Activated naive CD4-positive, alpha-beta T cell treated with anti-CD3 and anti-CD28 coated beads, Interleukin-2, amount 50 U/mL, for 72 hours (primary cell): Measurements from ENCODE around the gene TGFB1I1. TPM values are rescaled to one million over a fixed set of nuclear protein-coding genes. Genes with fewer than 3 reads are reported as not detected.
"Not testable (repeated sequence)": the region's sequence is repeated elsewhere in the genome, so short reads cannot be mapped to it uniquely, and the experiment has no call there.

Source experiments
- ATAC-seq, 2 donors: fragments of 150-1000 bp; cut with Tn5 transposase; 2 replicates each; pipeline ENCODE4 v1.10.0; 2021; ENCODE audit warnings: mild to moderate bottlenecking in 2 of 2, moderate library complexity in 2 of 2
- DNase-seq, 2 donors: peaks; one replicate each; pipeline ENCODE4 v3.0.0; 2021 to 2022; ENCODE audit warnings: low spot score in 2 of 2
- H3K27ac Mint-ChIP-seq, 2 donors: one replicate each; pipeline ENCODE4 v1.8.0; 2022; ENCODE audit warnings: mild to moderate bottlenecking in 2 of 2, mixed read lengths in 2 of 2
- H3K36me3 Mint-ChIP-seq, 2 donors: one replicate each; pipeline ENCODE4 v1.8.0; 2022; ENCODE audit warnings: mixed read lengths in 2 of 2
- H3K9me3 Mint-ChIP-seq, 2 donors: one replicate each; pipeline ENCODE4 v1.8.0; 2022; ENCODE audit warnings: mixed read lengths in 2 of 2
- total RNA-seq, 2 donors: library from RNA; stranded (reverse); gene quantifications; one replicate each; pipeline ENCODE4 v1.2.3, GENCODE V29; 2022

TGFB1I1 gene
- total RNA-seq, 2 donors from 2014 or later, result 0.73 to 4.0 TPM

DNA sequence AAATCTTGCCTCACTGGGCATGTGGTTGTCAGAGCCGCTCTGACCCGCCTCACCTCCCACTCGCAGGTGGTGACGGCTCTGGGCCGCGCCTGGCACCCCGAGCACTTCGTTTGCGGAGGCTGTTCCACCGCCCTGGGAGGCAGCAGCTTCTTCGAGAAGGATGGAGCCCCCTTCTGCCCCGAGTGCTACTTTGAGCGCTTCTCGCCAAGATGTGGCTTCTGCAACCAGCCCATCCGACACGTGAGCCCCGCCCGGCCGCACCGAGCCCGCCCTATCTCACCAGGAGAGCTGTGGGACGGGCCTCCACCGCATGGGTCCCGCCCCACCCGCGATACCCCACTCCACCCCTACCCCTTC is 4.0 kb downstream of the TGFB1I1 start:
- no peaks in the 10 kb centered on the region for H3K36me3 Mint-ChIP-seq
- H3K9me3 Mint-ChIP-seq, result no peaks in the 10 kb centered on the region
- no peak for ATAC-seq
- DNase-seq, result no peak
- no peak overlapping the region for H3K27ac Mint-ChIP-seq

DNA sequence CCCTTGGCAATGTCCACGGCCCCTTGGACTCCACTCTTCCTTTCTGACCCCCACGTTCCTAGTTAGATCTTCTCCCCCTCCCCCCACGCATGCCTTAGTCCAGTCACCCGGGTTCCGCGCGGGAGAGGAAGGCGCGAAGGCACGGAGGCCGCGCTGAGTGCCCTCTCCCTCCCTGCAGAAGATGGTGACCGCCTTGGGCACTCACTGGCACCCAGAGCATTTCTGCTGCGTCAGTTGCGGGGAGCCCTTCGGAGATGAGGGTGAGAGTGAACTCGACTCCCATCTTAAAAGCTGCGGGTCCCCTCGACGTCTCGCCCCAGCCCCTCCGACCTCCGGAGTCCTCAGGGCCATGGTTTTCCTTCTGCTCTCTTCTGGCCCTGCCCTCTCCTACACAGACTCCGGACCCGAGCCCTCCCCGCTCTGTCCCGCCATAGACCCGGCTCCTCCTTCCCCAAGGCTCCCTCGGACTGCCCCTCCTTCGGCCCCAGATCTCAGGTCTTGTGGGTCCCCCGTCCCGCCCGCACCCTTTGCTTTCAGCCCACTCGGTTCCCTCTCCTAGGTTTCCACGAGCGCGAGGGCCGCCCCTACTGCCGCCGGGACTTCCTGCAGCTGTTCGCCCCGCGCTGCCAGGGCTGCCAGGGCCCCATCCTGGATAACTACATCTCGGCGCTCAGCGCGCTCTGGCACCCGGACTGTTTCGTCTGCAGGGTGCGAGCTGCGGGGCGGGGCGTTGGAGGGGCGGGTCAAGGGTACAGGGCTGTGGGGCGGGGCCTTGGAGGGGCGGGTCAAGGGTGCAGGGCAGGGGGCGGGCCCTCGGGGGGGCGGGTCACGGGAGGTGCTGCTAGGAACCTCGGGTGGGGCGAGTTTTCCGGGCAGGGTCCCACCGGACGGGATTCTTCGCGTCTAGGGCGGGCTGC is 4.6 kb downstream of the TGFB1I1 start:
- DNase-seq (peak in 1 of 2 donors; percentile 77), ATAC-seq (peak; percentile 88 to 89)
- H3K27ac Mint-ChIP-seq, result peak overlapping the region in 1 of 2 donors; percentile 64
- H3K36me3 Mint-ChIP-seq, result no peaks in the 10 kb centered on the region
- H3K9me3 Mint-ChIP-seq, result no peaks in the 10 kb centered on the region

DNA sequence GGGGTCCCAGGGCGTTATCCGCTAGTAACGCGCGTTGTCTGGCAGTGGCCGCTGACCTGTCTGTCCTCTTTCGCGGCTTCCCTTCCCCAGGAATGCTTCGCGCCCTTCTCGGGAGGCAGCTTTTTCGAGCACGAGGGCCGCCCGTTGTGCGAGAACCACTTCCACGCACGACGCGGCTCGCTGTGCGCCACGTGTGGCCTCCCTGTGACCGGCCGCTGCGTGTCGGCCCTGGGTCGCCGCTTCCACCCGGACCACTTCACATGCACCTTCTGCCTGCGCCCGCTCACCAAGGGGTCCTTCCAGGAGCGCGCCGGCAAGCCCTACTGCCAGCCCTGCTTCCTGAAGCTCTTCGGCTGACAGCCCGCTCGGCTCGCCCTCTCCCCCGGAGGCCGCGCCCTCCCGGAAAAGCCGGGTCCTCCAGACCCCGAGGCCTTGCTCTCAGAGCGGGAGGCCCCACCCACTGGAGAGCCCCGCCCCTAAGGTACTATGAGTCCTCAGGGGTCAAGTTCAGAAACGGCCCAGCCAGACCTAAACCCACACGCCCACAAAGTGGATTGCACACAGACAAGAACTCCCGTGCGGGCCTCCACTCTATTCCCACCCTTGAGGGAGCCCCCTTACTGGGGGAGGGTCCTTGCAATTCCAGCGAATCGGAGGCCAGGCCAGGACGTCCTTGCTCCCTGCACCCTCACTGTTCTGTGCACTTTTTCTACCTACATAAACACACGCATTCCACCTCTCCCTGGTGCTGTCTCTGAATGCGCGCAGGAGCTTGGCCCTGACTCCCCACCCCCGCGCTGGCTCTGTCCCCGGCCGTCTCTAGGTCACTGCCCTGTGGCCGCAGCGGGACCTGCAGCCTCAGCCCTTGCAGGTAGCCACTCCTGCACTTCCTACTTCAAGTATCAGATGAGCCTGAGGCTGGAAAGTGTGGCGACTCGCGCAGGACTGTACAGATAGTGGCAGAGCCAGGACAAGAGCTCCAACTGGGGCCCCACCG is 5.6 kb downstream of the TGFB1I1 start:
- ATAC-seq (peak; percentile 22 to 31), DNase-seq (no peak)
- Mint-ChIP-seq H3K9me3 (no peaks in the 10 kb centered on the region), H3K27ac (peak overlapping the region in 1 of 2 donors; percentile 10), H3K36me3 (no peaks in the 10 kb centered on the region)

DNA sequence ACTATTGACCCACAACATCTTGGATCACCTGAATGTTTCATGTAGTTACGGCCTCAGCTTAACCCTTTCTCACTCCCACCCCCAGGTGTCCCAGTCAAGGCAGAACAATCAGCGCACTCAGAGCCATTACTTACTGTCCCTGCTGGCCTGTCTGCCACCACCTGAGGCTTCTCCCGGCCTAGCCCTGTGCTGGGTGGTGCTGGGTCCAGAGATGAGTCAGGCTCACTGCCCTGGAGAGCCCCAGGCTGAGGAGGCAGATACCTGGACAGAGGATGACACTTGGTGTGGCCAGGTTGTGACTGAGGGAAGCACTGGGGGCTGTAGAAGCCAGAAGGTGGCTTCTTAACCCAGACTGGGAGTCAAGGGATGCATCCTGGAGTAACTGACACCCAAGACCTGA is 7.0 kb downstream of the TGFB1I1 start:
- ATAC-seq, result no peak
- H3K36me3 Mint-ChIP-seq, result no peaks in the 10 kb centered on the region

DNA sequence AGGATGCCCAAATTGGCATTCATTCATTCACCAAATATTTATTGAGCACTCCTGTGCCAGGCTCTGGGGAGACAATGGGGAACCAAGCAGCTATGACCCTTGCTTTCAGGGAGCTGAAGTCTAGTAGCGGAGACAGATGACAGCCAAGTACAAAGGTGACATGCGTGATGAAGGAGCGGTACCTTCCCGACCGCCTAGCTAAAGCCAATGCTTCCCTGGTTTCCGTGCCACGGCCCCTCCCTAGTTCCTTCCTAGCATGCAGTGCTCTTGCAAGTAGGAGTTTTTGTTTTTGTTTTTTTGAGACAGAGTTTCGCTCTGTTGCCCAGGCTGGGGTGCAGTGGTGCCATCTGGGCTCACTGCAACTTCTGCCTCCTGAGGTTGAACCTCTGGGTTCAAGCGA is 7.8 kb downstream of the TGFB1I1 start:
- Mint-ChIP-seq H3K27ac (no peak overlapping the region), H3K9me3 (no peaks in the 10 kb centered on the region), H3K36me3 (no peaks in the 10 kb centered on the region)
- DNase-seq, result no peak
- no peak for ATAC-seq

More for the DNA sequence above, 7.0 kb downstream of the TGFB1I1 start:
- no peak overlapping the region for H3K27ac Mint-ChIP-seq
- DNase-seq, result no peak
- no peaks in the 10 kb centered on the region for H3K9me3 Mint-ChIP-seq

DNA sequence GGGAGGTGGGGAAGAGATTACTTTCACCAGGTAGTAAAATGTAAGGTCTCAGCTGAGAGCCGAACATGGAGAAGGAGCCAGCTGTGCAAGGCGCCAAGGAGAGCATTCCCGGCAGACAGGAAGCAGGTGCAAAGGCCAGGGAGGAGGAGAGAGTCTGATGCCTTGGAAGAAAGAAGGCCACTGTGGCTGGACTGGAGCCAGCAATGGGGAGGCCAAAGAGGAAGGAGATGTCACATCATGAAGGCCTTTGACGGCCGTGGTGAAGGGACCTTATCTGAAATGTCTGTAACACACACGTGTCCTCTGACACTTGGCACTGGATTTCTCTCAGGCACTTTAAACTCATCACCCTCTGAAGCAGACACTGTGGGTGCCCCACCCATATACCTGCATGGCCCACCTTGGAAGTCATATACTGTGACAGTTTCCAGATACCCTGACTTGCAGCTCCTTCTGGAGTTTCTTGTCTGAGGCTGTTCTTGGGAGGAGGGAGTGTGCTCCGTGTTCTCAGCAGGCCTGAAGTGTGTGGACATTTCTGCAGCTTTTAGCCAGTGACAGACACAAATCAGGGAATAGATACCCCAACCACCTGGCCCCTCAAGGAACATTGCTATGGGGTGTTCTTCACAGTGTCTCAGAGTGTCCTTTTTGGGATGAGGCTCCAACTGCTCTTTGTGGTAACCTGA is 9.0 kb downstream of the TGFB1I1 start:
- H3K36me3 Mint-ChIP-seq, result no peaks in the 10 kb centered on the region
- H3K9me3 Mint-ChIP-seq, result no peaks in the 10 kb centered on the region
- DNase-seq (no peak), ATAC-seq (no peak)
- no peak overlapping the region for H3K27ac Mint-ChIP-seq

DNA sequence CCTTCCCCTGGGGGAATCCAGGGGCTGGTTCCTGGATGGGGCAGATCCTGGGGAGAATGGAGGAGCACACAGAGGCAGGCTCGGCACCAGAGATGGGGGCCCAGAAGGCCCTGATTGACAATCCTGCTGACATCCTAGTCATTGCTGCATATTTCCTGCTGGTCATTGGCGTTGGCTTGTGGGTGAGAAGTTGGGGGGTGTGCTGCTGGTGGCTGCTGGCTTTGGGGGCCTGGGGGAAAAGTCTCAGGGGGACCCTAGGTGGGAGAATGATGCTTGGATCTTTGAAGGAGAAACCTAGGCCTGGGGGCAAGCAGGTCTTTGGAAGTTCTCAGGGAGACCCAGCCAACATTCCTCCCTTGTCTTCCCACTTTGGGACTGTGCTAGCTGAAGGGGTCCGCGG is 11.1 kb downstream of the TGFB1I1 start, which contains the start of gene SLC5A2:
SLC5A2 (plus strand) TSS at position 43 of the 400 bp plus-strand sequence; CDS start at position 57, 14 bp downstream.
- Mint-ChIP-seq H3K27ac (no peak within 1 kb of the TSS), H3K9me3 (no peaks in the 10 kb centered on the region), H3K36me3 (no peaks in the 10 kb centered on the region)
- DNase-seq, result no peak
- ATAC-seq, result no peak

DNA sequence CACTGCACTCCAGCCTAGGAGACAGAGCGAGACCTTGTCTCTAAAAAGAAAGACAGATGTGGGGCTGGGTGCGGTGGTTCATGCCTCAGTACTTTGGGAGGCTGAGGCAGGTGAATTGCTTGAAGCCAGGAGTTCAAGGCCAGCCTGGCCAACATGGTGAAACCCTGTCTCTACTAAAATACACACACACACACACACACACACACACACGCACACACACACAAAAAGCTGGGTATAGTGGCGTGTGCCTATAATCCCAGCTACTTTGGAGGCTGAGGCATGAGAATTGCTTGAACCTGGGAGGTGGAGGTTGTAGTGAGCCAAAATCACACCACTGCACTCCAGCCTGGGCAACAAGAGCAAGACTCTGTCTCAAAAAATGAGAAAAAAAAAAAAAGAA is 12.1 kb downstream of the TGFB1I1 start:
- ATAC-seq, H3K9me3 Mint-ChIP-seq, H3K36me3 Mint-ChIP-seq, H3K27ac Mint-ChIP-seq, DNase-seq: not testable (repeated sequence)

DNA sequence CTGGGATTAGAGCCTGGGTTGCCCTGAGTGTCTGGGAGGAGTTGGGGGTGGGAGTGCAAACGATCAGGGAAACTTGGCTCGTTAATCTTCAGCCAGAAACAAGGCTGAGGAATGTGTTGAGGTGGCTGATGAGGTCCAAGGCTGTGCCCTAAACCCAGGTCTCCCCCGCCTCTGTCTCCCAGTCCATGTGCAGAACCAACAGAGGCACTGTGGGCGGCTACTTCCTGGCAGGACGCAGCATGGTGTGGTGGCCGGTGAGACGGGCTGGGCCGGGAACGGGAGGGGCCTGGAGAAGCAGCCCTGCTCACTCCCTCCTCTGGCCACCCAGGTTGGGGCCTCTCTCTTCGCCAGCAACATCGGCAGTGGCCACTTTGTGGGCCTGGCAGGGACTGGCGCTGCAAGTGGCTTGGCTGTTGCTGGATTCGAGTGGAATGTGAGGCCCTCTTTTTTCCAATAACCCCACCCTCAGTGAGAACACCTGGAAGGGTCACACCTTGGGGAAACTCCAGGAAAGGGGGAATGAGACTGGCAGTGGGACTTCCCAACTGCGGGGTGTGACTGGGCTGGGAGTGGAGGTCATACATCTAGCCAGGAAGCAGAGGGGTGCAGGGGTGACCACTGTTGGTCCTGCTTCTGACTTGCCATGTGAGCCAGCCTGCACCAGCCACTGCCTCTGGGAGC is 12.7 kb downstream of the TGFB1I1 start:
- DNase-seq (no peak), ATAC-seq (no peak)
- no peak overlapping the region for H3K27ac Mint-ChIP-seq
- H3K36me3 Mint-ChIP-seq, result no peaks in the 10 kb centered on the region
- no peaks in the 10 kb centered on the region for H3K9me3 Mint-ChIP-seq

DNA sequence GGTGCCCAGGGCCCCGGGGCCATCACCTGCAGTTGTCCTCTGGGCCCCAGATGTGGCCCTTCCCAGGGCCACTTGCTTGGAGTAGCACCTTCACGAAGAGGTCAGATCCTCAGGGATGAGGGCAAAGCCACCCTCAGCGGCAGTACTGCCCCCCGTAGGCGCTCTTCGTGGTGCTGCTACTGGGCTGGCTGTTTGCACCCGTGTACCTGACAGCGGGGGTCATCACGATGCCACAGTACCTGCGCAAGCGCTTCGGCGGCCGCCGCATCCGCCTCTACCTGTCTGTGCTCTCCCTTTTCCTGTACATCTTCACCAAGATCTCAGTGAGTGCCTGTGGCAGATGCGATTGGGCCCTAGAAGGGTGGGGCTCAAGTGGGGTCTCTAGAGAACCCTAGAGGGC is 13.6 kb downstream of the TGFB1I1 start:
- ATAC-seq (no peak), DNase-seq (no peak)
- no peaks in the 10 kb centered on the region for H3K36me3 Mint-ChIP-seq
- H3K27ac Mint-ChIP-seq, result no peak overlapping the region
- no peaks in the 10 kb centered on the region for H3K9me3 Mint-ChIP-seq

DNA sequence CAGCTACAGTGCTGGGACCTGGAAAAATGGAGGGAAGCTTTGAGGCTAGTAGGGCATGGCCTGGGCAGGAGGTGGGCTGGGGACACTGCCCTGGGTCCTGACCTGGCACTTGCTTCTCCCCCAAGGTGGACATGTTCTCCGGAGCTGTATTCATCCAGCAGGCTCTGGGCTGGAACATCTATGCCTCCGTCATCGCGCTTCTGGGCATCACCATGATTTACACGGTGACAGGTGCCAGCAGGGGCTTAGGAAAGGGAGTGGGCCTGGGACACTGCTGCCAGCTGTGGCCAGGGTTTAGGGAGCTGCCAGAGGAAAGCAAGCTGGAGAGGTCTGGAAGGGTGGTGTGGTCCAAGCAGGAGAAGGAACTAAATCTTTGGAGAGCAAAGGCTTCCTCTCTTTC is 14.1 kb downstream of the TGFB1I1 start:
- DNase-seq (no peak), ATAC-seq (no peak)
- Mint-ChIP-seq H3K36me3 (no peaks in the 10 kb centered on the region), H3K27ac (no peak overlapping the region), H3K9me3 (no peaks in the 10 kb centered on the region)

DNA sequence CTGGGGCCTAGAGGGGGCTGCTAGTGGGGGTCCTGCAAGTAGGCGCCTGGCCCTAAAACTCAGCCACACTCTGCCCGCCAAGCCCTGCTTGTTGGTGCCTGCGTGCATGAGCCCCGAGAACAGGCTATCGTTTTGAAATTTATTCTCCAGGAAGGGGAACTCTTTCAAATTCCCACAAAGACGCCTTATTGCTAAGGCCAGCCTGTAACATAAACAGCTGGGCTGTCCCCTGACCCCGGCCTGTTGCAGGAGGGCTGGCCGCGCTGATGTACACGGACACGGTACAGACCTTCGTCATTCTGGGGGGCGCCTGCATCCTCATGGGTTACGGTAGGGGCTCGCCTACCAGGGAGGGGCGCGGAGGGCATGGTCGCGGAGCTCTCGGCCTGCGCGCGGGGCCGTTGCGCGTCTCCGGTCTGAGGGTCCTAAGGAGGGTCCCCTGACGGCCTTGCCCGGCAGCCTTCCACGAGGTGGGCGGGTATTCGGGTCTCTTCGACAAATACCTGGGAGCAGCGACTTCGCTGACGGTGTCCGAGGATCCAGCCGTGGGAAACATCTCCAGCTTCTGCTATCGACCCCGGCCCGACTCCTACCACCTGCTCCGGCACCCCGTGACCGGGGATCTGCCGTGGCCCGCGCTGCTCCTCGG is 15.2 kb downstream of the TGFB1I1 start:
- Mint-ChIP-seq H3K9me3 (no peaks in the 10 kb centered on the region), H3K27ac (peak overlapping the region in 1 of 2 donors; percentile 65), H3K36me3 (no peaks in the 10 kb centered on the region)
- ATAC-seq, result peak in 1 of 2 donors; percentile 7
- no peak for DNase-seq

DNA sequence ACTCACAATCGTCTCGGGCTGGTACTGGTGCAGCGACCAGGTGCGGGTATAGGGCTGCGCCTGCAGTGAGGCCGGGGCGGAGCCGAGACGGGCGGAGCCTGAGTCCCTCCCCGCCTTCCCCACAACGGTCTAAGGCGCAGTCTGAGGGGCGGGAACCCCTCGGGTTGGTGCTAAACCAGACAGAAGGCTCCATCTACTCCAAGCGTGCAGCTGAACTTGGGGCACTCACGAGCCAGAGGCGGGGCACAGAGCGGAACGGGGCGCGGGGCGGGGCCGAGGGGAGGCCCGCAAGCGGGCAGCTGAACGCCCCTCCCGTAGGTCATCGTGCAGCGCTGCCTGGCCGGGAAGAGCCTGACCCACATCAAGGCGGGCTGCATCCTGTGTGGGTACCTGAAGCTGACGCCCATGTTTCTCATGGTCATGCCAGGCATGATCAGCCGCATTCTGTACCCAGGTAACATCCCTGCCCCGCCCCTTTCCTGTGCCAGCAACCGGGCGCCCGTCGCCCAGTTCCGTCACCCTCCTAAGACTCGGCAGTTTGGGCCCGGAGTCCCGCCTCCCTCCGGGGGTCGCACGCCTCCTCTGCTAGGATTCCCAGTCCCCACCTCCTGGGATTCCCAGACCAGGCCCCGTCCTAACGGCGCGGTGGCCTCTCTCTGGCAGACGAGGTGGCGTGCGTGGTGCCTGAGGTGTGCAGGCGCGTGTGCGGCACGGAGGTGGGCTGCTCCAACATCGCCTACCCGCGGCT is 15.9 kb downstream of the TGFB1I1 start:
- Mint-ChIP-seq H3K36me3 (no peaks in the 10 kb centered on the region), H3K27ac (peak overlapping the region in 1 of 2 donors; percentile 65), H3K9me3 (no peaks in the 10 kb centered on the region)
- ATAC-seq, result peak; percentile 86 to 94
- peak; percentile 68 to 72 for DNase-seq

DNA sequence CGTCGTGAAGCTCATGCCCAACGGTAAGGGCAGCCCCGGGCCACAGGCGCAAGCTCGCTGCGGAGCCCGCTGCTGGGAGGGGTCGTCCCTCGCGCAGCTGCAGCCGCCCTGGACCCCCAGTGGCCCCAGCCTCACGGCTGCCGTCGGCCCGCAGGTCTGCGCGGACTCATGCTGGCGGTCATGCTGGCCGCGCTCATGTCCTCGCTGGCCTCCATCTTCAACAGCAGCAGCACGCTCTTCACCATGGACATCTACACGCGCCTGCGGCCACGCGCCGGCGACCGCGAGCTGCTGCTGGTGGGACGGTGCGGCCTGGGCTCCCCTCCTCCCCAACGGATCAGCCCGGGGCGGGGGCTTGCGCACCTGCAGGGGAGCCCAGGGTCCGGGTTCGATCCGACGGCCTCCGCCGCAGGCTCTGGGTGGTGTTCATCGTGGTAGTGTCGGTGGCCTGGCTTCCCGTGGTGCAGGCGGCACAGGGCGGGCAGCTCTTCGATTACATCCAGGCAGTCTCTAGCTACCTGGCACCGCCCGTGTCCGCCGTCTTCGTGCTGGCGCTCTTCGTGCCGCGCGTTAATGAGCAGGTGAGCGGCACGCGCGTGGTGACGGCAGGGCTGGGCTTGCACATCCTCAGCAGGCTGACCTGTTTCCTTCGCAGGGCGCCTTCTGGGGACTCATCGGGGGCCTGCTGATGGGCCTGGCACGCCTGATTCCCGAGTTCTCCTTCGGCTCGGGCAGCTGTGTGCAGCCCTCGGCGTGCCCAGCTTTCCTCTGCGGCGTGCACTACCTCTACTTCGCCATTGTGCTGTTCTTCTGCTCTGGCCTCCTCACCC is 16.7 kb downstream of the TGFB1I1 start:
- no peaks in the 10 kb centered on the region for H3K9me3 Mint-ChIP-seq
- no peak for ATAC-seq
- no peaks in the 10 kb centered on the region for H3K36me3 Mint-ChIP-seq
- no peak overlapping the region for H3K27ac Mint-ChIP-seq
- DNase-seq, result peak in 1 of 2 donors; percentile 52
